ENCODE results near the gene LRP5. TPM values are rescaled to one million over a fixed set of nuclear protein-coding genes. Genes with fewer than 3 reads are reported as not detected.

LRP5 gene
- total and polyA plus RNA-seq, 9 of the 15 experiments (the other 6 are each of a cell fraction or from before 2014, with no cell fraction given): 0.48 to 44.2 (median 13.5) TPM

- TF ChIP-seq, protein P1, sequence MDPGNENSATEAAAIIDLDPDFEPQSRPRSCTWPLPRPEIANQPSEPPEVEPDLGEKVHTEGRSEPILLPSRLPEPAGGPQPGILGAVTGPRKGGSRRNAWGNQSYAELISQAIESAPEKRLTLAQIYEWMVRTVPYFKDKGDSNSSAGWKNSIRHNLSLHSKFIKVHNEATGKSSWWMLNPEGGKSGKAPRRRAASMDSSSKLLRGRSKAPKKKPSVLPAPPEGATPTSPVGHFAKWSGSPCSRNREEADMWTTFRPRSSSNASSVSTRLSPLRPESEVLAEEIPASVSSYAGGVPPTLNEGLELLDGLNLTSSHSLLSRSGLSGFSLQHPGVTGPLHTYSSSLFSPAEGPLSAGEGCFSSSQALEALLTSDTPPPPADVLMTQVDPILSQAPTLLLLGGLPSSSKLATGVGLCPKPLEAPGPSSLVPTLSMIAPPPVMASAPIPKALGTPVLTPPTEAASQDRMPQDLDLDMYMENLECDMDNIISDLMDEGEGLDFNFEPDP (CRISPR knock-in tag; IDR thresholded peaks at IDR 0.05): no peak
- TF ChIP-seq, protein P2, sequence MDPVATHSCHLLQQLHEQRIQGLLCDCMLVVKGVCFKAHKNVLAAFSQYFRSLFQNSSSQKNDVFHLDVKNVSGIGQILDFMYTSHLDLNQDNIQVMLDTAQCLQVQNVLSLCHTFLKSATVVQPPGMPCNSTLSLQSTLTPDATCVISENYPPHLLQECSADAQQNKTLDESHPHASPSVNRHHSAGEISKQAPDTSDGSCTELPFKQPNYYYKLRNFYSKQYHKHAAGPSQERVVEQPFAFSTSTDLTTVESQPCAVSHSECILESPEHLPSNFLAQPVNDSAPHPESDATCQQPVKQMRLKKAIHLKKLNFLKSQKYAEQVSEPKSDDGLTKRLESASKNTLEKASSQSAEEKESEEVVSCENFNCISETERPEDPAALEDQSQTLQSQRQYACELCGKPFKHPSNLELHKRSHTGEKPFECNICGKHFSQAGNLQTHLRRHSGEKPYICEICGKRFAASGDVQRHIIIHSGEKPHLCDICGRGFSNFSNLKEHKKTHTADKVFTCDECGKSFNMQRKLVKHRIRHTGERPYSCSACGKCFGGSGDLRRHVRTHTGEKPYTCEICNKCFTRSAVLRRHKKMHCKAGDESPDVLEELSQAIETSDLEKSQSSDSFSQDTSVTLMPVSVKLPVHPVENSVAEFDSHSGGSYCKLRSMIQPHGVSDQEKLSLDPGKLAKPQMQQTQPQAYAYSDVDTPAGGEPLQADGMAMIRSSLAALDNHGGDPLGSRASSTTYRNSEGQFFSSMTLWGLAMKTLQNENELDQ (CRISPR knock-in tag; IDR thresholded peaks at IDR 0.05; ENCODE audit: borderline replicate concordance): no peak
- TF ChIP-seq ZNF644 (tag; IDR thresholded peaks at IDR 0.05; ENCODE audit: low read depth): peak; percentile 63; the same call in 1 of the 2 replicates
- TF ChIP-seq ZBTB33 (CRISPR knock-in tag; IDR thresholded peaks at IDR 0.05): no peak
- TF ChIP-seq ELF1 (tag; IDR thresholded peaks at IDR 0.05): no peak; the same call in 1 of the 2 replicates
- TF ChIP-seq ZNF232 (CRISPR knock-in tag; IDR thresholded peaks at IDR 0.05): no peak
- no peak for TF ChIP-seq FOXJ2 (tag; IDR thresholded peaks at IDR 0.05)
- TF ChIP-seq, protein P3, sequence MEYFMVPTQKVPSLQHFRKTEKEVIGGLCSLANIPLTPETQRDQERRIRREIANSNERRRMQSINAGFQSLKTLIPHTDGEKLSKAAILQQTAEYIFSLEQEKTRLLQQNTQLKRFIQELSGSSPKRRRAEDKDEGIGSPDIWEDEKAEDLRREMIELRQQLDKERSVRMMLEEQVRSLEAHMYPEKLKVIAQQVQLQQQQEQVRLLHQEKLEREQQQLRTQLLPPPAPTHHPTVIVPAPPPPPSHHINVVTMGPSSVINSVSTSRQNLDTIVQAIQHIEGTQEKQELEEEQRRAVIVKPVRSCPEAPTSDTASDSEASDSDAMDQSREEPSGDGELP (CRISPR knock-in tag; IDR thresholded peaks at IDR 0.05; ENCODE audit: borderline replicate concordance): no peak
- no peak for TF ChIP-seq RAD51 (IDR thresholded peaks at IDR 0.05; ENCODE audit: borderline replicate concordance, low read depth)
- TF ChIP-seq MITF (IDR thresholded peaks at IDR 0.05): no peak
- no peak for TF ChIP-seq KAT2B (IDR thresholded peaks at IDR 0.05; ENCODE audit: low read depth, low read length)
- 0 out of 6 replicates have a peak, but pooled peaks of 1 of the 3 experiments have one; percentile 57 for TF ChIP-seq ZBTB11 (CRISPR knock-in tag; IDR thresholded peaks at IDR 0.05)
- peak; percentile 93 for TF ChIP-seq ETV1 (tag; conservative IDR thresholded peaks at IDR 0.05; ENCODE audit: low read depth)
Observed at GRCh38 chr11:68282141-68282860, 30.1 kb upstream of the LRP5 start (continued).

Data from K562 (cell line).